Choroid plexus epithelial cell (primary cell): ENCODE measurements around the gene PCDHA8.
"Not testable (repeated sequence)": the region's sequence is repeated elsewhere in the genome, so short reads cannot be mapped to it uniquely, and the experiment has no call there.

Experiments
- DNase-seq: peaks from one replicate; pipeline ENCODE4 v3.0.0-alpha.2; 2010; ENCODE audit warnings: low read depth
- H3K4me3 ChIP-seq: 2 replicates; pipeline ENCODE4 v1.5.1; 2011; ENCODE audit warnings: low read depth, mild to moderate bottlenecking, control low read depth, low read length, moderate library complexity
- CTCF ChIP-seq: conservative IDR thresholded peaks from 2 replicates; pipeline ENCODE4 v1.5.1; 2011; ENCODE audit warnings: low read depth, mild to moderate bottlenecking, control low read depth, inconsistent platforms, low read length, moderate library complexity

PCDHA8 gene

GRCh38 chr5:140835622-140836510, 5.1 kb upstream of the PCDHA8 start:
- no peak for TF ChIP-seq CTCF
- no peak overlapping the region for H3K4me3 ChIP-seq
- no peak for DNase-seq

- no peak for DNase-seq
- TF ChIP-seq CTCF: no peak
- H3K4me3 ChIP-seq: no peak overlapping the region
Observed at GRCh38 chr5:140842798-140843733, 2.1 kb downstream of the PCDHA8 start.

GRCh38 chr5:140848139-140849102, 7.4 kb downstream of the PCDHA8 start, which contains the start of gene PCDHA9:
TSS of gene PCDHA9 (plus strand) at chr5:140848382. CDS start at chr5:140848496, 114 bp downstream.
- not testable (repeated sequence) for DNase-seq

GRCh38 chr5:140849831-140850634, 9.0 kb downstream of the PCDHA8 start:
- H3K4me3 ChIP-seq: not testable (repeated sequence)

More at GRCh38 chr5:140848139-140849102, 7.4 kb downstream of the PCDHA8 start, which contains the start of gene PCDHA9:
- H3K4me3 ChIP-seq: not testable (repeated sequence)

GRCh38 chr5:140855772-140856674, 15.0 kb downstream of the PCDHA8 start, which contains the start of gene PCDHA10:
TSS of gene PCDHA10 (plus strand) at chr5:140855897. CDS start at chr5:140856049, 152 bp downstream.
- no peak for TF ChIP-seq CTCF
- DNase-seq: no peak
- no peak within 1 kb of the TSS for H3K4me3 ChIP-seq

More at GRCh38 chr5:140849831-140850634, 9.0 kb downstream of the PCDHA8 start:
- not testable (repeated sequence) for DNase-seq

GRCh38 chr5:140857177-140857986, 16.4 kb downstream of the PCDHA8 start:
- DNase-seq: no peak
- no peak overlapping the region for H3K4me3 ChIP-seq
- TF ChIP-seq CTCF: no peak
